HG02885 (cell line): ENCODE data around the gene ARG2.

ENCODE experiments used
- ATAC-seq: cut with Tn5 transposase; IDR thresholded peaks from one replicate; pipeline ENCODE4 v1.9.1; 2021; ENCODE audit warnings: mild to moderate bottlenecking; ENCODE audit not compliant: unreplicated experiment, poor library complexity

Gene ARG2

DNA sequence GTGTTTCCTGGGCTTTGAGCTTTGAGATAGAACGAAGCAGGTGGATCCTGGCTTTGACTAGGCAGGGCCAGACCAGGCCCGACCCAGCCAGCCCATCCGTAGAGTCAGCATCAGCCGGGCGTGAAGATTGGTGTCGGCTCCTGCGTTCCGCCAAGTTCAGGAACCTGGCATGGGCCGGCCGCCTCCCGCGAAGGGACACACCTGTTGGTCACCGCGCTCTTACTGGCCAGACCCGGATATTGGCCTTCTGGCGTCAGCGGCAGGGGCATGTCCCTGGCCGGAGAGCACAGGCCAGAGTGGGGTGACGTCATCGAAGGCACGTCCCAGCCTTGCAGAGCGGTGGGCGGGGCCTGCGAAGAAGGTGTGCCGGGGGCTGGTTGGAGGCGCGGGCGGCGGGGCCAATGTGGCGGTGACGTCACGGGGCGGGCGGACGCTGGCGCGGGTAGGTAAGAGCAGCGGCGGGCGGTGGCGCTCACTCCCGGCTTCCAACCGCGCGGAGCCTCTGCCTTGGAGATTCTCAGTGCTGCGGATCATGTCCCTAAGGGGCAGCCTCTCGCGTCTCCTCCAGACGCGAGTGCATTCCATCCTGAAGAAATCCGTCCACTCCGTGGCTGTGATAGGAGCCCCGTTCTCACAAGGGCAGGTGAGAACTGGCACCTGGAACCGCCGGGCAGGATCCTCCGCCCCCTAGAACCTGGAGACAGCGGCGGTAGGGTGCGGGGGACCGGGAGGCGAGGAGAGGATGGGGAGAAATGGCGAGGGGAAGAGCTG, at the start of gene ARG2:
TSS of gene ARG2 (plus strand) at position 475 of the 771 bp plus-strand sequence. CDS start at position 533, 58 bp downstream.
- ATAC-seq: peak; percentile 99

GRCh38 chr14:67570453-67570852, 49.3 kb upstream of the ARG2 start:
- no peak for ATAC-seq

GRCh38 chr14:67571275-67571990, 48.3 kb upstream of the ARG2 start:
- peak; percentile 74 for ATAC-seq

DNA sequence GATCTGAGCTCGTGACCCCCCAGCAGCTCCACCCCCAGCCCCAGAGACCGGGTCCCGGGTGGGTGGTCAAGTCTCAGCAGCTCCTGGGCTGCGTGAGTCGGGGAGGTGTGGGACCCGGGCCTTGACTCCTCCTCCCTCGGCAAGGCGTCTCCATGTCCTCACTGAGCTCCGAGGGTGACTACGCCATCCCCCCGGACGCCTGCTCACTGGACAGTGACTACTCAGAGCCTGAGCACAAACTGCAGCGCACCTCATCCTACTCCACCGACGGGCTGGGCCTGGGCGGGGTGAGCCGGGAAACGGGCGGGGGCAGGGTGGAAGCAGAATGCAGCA, 47.8 kb upstream of the ARG2 start:
- ATAC-seq: no peak

GRCh38 chr14:67572608-67573007, 47.1 kb upstream of the ARG2 start:
- no peak for ATAC-seq

- no peak for ATAC-seq
These were observed 46.3 kb upstream of the ARG2 start for GRCh38 chr14:67573228-67574010.

DNA sequence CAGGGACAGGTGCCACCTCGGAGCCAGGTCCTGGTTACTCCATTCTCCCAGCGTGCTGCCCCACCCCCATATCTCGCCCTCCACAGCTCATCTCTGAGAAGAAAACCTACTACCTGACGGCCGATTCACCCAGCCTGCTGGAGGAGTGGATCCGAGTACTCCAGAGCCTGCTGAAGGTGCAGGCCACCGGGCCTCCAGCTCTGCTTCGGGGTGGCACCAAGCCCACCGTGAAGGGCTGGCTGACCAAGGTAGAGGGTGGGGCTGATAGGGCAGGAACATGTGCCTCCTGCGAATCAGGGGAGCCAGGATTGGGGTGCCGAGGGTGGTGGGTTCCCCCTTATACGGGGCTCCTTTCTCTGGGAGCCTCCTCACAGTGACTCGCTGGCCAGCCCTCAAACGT, 45.6 kb upstream of the ARG2 start:
- no peak for ATAC-seq

DNA sequence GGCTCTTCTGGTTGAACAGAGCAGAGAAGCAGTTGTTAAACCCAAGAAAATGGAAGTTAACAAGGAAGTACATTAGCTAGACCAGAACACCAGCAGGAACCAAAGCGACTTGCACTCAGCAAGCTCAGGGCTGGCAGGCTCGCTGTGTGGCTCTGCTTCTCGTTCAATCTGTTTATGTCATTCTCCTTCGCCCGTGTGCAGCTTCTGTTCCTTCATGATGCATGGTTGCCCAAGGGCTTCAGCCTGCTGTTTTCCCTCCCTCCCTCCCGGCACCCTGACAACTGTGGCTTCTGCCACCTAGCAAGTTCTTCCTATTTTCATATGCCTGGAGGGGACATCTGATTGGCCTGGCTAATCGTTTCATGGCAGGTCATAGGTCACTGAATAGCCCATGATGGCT, 44.9 kb upstream of the ARG2 start:
- no peak for ATAC-seq

GRCh38 chr14:67575684-67576083, 44.0 kb upstream of the ARG2 start:
- ATAC-seq: no peak

DNA sequence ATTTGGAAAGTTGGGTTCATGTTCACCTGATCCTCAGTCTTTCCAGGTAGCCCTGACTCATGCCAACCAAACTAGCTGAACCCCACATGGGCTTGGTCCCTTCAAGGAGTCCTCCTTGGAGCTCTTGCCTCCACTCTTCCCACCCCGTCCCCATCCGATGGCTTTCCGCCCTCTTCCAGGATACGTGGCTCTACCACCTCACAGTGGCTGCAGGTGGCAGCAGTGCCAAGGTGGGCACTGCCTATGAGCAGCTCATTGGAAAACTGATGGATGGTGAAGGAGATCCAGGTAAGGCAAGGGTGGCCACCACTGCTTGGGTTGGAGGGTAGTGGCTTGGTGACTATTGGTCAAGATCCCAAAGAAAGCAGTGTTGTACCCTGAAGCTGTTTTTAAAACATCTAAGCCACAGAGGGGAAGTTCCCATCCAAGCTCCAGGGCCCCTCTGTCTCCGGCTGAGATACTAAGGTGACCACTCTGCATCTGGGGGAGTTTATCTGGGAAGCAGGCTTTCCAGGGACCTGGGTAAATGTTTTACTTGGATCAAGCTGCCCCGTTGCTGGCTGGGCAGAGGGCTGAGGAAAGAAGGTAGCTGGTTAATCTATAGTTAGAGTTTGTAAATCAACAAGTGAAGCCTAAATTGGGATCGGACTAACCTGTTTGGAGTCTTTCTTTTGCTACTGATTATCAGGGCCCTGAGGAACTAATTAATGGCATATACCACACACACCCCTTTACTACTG, 43.3 kb upstream of the ARG2 start:
- no peak for ATAC-seq

DNA sequence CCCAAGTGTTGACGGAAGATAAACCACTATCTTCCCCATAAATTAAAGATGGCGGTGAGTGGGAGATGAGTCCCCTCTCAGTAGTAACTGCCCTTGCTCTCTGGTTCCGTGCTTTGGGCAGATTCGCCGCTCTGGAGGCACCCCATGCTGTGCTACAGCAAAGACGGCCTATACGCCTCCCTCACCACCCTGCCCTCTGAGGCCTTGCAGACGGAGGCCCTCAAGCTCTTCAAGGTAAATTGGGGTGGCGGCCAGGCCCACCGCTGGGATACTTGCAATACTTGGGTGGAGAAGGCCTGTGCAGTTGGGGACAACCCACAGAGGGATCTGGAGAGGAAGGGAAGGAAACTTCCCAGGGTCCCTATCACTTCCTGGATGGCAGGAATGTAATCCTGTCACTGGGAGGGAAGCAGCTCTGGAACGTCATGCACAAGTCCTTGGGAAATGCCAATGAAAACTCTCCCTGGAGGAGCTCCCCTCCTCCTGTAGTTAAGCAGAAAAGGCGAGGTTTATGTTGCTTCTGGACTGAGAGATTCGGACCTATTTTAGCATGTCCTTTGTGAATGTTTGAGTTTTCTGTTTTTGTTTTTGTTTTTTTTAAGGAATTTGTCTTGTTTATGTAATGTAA, 42.4 kb upstream of the ARG2 start:
- ATAC-seq: no peak

DNA sequence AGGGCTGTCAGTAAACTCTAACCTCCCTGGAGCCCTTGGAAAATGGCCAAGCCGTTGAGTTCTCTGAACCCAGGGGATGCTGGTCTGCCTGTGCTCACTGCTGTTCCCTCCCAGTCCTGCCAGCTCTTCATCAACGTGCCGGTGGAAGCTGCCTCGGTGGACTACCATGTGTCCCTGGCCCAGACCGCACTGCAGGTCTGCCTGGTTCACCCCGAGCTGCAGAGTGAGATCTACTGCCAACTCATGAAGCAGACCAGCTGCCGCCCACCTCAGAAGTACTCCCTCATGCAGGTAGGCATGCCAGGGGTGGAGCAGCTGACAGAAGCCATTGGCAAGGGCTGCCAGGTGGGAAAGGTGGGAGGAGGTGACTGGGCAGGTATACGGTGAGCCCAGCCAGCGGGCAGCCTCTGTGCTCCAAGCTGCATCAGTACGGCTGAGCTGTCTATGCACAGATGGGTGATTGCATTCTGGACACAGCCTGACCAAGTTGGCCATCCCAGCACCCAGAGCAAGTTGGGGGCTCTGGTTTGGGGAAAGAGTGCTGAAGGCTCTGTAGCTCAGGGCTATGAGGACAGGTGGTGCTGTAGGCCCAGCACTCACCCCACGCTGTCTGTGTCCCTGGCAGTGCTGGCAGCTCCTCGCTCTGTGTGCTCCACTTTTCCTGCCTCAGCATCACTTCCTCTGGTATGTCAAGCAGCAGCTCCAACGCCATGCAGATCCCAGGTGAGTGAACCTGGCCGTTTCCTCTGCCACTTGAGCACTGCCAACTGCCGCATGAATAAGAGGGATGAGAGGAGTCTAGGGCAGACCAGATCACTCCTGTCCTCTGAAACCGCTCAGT, 41.6 kb upstream of the ARG2 start:
- no peak for ATAC-seq

DNA sequence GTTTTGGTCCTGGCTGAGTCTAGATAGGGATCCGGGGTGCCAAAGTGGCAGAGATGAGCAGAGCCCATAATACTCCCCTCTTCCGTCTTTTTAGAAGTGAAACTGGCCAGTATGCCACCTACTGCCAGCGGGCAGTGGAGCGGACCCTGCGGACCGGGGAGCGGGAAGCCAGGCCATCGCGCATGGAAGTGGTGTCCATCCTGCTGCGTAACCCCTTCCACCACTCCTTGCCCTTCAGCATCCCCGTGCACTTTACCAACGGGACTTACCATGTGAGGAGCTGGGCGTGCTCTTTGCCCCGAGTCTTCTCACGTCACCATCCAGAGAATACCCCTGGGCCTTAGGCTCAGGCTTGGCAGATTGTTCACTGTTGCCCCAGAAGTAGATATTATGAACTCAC, 40.7 kb upstream of the ARG2 start:
- no peak for ATAC-seq

DNA sequence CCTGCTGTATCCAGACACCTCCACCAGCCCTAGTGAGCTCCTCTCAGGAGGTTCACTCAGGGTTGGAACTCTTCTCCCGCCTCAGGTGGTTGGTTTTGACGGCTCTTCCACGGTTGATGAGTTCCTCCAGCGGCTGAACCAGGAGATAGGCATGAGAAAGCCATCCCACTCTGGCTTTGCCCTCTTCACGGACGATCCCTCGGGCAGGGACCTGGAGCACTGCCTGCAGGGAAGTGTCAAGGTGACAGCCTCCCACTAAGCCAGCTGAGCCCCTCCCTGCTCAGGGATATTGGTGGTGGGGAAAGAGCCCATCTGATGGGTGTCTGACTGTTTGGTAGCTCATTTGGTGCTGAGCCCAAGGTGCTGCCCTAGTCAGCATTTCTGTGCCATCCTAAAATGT, 40.1 kb upstream of the ARG2 start:
- no peak for ATAC-seq

- ATAC-seq: no peak
These were observed 39.2 kb upstream of the ARG2 start for GRCh38 chr14:67580336-67581171.

DNA sequence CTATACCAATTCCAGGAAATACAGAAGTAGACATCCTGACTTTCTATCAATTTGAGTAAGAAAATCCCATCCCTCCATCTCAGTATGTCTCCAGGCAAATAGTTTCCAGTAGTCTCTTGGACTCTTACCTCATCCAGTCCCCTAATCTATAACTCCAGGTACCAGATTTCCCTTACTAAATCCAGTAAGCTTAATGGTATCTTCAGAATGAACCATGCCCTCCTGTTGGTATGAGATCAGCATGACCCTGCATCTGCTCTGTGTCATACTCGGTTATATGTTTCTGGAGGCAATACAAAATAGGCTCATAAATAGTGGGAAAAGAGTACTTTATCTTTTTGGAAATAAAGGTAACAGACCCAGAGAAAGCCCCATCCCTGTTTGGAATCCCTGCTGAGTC, 38.1 kb upstream of the ARG2 start:
- no peak for ATAC-seq

DNA sequence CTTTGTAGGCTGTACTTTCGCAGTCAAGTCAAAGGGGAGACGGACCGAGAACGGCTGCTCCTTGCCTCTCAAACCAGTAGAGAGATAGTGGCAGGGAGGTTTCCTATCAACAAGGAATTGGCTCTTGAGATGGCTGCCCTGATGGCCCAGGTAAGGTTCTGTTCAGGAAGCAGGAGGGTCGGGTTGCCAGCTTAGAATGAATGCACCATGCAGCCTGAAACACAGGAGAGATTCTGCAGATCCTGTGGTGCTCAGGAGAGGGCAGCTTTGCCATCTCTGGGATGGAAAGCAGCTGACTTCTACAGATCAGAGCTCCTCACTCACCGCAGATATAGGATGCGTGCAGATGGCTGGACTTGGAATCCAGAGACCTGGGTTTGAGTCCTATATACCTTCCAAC, 37.7 kb upstream of the ARG2 start:
- ATAC-seq: no peak
